Fibroblast of the aortic adventitia (primary cell): ENCODE measurements around the gene KYAT1. TPM values are rescaled to one million over a fixed set of nuclear protein-coding genes. Genes with fewer than 3 reads are reported as not detected.
A peak's percentile ranks its signal among the peaks of the same experiment; 100 is the strongest.

Experiments used
- DNase-seq: peaks from one replicate; pipeline ENCODE4 v3.0.0-alpha.2; 2010; ENCODE audit warnings: low read depth
- H3K4me3 ChIP-seq: 2 replicates; pipeline ENCODE4 v1.5.1; 2011; ENCODE audit warnings: low read depth, mild to moderate bottlenecking, control low read depth, low read length, moderate library complexity
- total RNA-seq: library from RNA; depleted of rRNA; stranded (reverse); fragments of >200 nt; gene quantifications from 2 replicates; pipeline ENCODE4 v1.2.3, GENCODE V29; 2012; ENCODE audit warnings: low replicate concordance
- TF ChIP-seq, protein P1 (sequence below): IDR thresholded peaks from 2 replicates; pipeline ENCODE4 v1.5.1; 2011; ENCODE audit warnings: mild to moderate bottlenecking, low read length, control low read depth, inconsistent platforms; ENCODE audit not compliant: insufficient read depth

The KYAT1 gene
- total RNA-seq, 1 donor = 6.8 TPM

DNA sequence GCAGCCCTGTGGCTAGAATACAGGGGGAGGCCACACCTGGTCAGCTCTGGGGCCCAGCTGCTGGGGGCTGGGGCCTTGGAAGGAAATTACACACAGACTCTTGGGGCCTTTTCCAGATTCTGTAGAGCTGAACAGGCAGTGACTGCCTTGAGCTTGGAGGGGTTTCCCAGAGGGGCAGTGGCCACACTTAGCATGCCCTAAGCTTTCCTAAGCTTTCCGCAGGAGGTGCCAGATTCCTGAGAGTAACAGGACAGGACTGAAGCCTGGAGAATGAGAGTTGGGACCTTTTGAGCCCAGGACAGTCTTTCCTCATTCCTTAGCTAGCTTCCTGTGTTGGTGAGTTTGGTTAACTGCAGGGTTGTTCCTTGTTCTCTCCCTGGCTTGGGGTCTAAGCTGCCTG is 93.3 kb downstream of the KYAT1 start:
- TF ChIP-seq, protein P1, sequence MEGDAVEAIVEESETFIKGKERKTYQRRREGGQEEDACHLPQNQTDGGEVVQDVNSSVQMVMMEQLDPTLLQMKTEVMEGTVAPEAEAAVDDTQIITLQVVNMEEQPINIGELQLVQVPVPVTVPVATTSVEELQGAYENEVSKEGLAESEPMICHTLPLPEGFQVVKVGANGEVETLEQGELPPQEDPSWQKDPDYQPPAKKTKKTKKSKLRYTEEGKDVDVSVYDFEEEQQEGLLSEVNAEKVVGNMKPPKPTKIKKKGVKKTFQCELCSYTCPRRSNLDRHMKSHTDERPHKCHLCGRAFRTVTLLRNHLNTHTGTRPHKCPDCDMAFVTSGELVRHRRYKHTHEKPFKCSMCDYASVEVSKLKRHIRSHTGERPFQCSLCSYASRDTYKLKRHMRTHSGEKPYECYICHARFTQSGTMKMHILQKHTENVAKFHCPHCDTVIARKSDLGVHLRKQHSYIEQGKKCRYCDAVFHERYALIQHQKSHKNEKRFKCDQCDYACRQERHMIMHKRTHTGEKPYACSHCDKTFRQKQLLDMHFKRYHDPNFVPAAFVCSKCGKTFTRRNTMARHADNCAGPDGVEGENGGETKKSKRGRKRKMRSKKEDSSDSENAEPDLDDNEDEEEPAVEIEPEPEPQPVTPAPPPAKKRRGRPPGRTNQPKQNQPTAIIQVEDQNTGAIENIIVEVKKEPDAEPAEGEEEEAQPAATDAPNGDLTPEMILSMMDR = no peak
- no peak for DNase-seq
- peak overlapping the region; percentile 99 for H3K4me3 ChIP-seq

DNA sequence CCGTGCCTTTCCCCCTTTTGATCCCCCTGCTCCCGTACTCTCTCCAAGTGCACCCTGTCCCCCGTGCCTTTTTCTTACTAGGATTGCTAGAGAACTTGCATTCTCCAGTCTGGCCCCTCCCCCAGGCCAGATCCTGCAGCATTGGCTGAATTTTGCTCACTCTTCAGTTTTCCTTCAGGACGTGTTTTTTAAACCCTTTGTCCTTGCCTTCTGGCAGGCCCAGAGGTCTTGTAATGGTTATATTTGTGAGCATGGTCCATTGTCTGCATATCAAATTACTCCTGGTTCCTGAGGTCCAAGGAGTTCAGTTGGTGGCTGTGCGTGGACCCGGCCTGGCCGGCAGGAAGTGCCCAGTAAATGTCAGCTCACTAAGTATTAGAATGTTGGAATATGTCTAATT is 94.1 kb downstream of the KYAT1 start:
- TF ChIP-seq, protein P1 = no peak
- DNase-seq = peak; percentile 19
- H3K4me3 ChIP-seq = peak overlapping the region; percentile 99

DNA sequence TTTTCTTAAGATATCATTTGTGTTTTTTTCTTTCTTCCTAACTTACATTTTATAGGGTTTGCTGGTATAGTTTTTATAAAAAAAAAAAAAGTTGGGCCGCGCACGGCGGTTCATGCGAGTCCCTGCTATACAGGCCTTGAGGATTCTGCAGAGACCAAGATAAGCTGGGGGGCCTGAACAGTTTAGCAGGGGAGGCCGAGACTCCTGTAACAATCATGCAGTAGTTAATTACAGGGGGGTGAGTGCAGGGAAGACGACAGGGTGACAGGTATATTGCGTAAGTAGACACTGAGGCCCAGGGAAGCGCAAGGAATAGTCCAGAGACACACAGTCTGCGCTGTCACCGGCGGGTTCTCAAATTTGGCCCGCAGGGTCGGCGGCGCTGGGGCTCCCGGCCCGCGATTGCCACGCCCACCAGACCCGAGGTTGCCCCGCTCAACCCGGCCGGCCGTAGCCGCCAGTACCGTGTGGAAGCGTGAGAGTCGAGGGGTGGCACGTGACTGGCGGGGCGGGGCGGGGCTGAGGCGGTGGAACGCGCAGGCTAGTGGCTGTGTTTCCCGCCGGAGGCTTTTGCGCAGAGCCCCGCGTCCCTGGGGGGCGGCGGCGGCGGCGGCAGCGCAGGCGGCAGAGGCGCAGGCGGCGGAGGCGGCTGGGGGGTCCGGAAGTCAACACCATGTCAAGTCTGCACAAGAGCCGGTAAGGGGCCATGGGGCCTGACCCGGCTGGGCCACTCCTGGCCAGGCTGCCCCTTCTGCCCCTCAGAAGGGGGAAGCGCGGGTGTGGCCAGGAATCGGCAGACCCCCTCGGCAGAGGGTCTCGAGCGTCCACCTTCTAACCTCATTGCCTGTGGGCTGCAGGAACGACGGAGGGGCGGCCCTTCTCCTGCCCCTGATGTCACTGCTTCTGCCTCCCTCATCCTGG is 94.8 kb downstream of the KYAT1 start, which contains the start of gene TBC1D13:
Gene TBC1D13 (plus strand): TSS at position 573 of the 921 bp plus-strand sequence. CDS start 101 bp downstream, at position 674.
- DNase-seq = peak; percentile 78
- TF ChIP-seq, protein P1 = no peak
- peak within 1 kb of the TSS; percentile 99 for H3K4me3 ChIP-seq

DNA sequence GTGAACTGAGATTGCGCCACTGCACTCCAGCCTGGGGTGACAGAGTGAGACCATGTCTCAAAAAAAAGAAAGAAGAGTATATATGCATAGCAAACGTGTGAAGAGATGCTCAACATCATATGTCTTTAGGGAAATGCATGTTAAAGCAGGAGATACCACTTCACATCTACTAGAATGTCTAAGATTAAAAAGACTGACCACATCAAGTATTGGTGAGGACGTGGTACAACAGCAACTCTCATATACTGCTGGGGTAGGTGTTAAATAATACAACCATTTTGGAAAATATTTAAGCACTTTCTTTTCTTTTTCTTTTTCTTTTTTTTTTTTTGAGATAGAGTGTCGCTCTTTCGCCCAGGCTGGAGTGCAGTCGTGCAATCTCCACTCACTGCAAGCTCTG is 96.3 kb downstream of the KYAT1 start:
- no peak for DNase-seq
- H3K4me3 ChIP-seq = no peak overlapping the region
- TF ChIP-seq, protein P1 = no peak

Other genes starting within 250 kb of the KYAT1 start
- 42.8 and 65.7 TPM in 2 replicates for gene DYNC2I2, start 225.1 kb downstream of the KYAT1 start, total RNA-seq
- gene SET, start 192.7 kb downstream of the KYAT1 start, total RNA-seq = 313 and 1,883 TPM in 2 replicates
- gene PKN3, start 179.4 kb downstream of the KYAT1 start, total RNA-seq = 1.2 and 3.6 TPM in 2 replicates
- gene ZDHHC12, start 157.8 kb downstream of the KYAT1 start, total RNA-seq = 18.9 and 31.2 TPM in 2 replicates
- 24.3 and 76.3 TPM in 2 replicates for gene ZER1, start 110.0 kb downstream of the KYAT1 start, total RNA-seq
- gene TBC1D13, start 94.7 kb downstream of the KYAT1 start, total RNA-seq = 21.0 and 24.2 TPM in 2 replicates
- gene ENDOG, start 63.5 kb downstream of the KYAT1 start, total RNA-seq = 11.1 and 14.3 TPM in 2 replicates
- gene SPOUT1, start 52.2 kb downstream of the KYAT1 start, total RNA-seq = 14.9 and 15.0 TPM in 2 replicates
- 19.6 and 50.6 TPM in 2 replicates for gene LRRC8A, start 183 bp upstream of the KYAT1 start, total RNA-seq
- gene PHYHD1, start 39.0 kb upstream of the KYAT1 start, total RNA-seq = 8.5 and 13.1 TPM in 2 replicates
- gene DOLK, start 65.7 kb upstream of the KYAT1 start, total RNA-seq = 17.6 and 27.4 TPM in 2 replicates
- 37.0 and 69.1 TPM in 2 replicates for gene NUP188, start 65.7 kb upstream of the KYAT1 start, total RNA-seq
- 32.1 and 41.0 TPM in 2 replicates for gene SH3GLB2, start 146.4 kb upstream of the KYAT1 start, total RNA-seq
- gene MIGA2, start 154.7 kb upstream of the KYAT1 start, total RNA-seq = 20.6 and 35.5 TPM in 2 replicates
- gene DOLPP1, start 199.2 kb upstream of the KYAT1 start, total RNA-seq = 7.8 and 12.4 TPM in 2 replicates
- 21.3 and 66.0 TPM in 2 replicates for gene CRAT, start 228.8 kb upstream of the KYAT1 start, total RNA-seq
- 48.2 and 91.5 TPM in 2 replicates for gene PTPA, start 229.5 kb upstream of the KYAT1 start, total RNA-seq